Measurements from ENCODE around the gene SLC35A5.

SLC35A5 gene

DNA sequence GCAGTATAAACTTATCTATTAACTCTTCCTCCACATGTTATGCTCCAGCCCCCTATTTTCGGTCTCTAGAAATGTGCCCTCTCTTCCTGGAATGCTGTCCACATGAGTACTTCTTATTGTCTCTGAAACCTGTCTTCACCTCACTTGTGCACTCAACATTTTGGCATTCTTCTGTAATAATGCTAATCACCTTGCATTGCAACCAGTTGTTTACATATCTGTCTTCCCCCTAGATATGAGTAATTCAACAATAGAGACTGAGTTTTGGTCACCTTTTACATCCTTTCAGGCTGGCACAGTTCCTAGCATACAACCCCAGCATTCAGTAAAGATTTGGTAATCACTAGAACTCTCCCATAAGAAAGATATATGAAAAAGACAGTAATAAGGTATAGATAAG, 61.9 kb downstream of the SLC35A5 start:
- no peak for DNase-seq (ENCODE audit: low read depth in 2 of 2)

DNA sequence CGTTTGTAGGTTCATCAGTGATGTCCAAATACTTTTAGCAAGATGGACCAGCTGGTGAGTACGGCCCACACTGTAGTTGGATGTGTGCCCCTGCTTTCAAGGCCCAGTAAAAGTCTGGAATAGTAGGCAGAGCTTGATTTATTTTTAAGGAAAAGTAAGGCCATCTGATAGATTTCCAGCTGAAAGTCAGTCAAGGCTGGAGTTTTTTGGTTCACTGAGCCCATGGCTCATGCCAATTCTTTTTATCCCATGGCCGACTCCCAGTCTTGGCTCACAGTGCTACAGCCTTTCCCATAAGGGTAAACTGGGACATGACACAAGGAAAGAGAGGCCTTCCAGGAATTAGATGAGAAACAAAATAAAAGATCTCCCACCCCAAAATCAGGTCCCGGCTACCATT, 65.6 kb downstream of the SLC35A5 start:
- DNase-seq (ENCODE audit: low read depth in 2 of 2): no peak

DNA sequence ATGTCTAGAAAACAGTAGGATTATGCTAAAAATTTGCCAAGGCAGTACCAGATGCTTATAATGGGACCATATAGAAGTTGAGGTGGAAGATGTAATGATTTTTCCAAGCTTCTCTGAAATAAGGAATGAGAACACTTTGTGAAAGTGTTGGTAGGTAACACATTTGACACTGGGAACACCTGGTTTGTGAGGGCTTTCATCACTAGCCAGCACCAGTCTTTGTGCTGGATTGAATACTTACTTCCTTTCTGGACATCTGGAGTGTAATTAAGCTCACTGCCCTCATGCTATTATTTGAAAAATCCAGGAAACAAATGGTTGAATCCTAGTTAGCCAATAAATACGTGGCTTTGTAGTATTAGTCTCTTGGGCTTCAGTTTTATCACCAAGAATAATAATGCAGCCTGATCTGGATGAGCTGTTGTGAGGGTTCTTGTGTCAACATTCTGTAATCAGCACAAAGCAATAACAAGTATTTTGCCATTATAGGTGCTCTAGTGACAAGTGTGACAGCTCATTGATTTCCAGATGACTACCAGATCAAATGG, 66.1 kb downstream of the SLC35A5 start:
- no peak for DNase-seq (ENCODE audit: low read depth in 2 of 2)

DNA sequence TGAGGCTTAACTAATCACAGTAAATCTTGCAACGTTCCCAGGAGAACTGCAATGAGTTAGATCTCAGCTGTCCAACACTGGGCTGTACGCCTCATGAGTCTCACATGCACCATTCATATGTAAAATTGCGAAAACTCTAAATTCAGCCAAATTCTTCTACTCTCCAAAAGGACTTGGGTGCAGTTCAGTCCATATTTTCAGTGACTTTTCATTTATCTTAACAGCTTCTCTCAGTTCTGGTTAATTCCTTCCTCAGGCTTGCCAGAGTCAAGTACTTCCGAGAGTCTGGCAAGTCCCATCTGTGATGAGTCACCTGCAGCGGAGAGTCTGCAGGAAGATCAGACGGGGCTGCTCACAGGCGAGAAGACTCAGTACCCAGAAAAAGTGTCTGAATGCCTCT, 67.6 kb downstream of the SLC35A5 start:
- DNase-seq (ENCODE audit: low read depth in 2 of 2): peak; percentile 79 to 81

DNA sequence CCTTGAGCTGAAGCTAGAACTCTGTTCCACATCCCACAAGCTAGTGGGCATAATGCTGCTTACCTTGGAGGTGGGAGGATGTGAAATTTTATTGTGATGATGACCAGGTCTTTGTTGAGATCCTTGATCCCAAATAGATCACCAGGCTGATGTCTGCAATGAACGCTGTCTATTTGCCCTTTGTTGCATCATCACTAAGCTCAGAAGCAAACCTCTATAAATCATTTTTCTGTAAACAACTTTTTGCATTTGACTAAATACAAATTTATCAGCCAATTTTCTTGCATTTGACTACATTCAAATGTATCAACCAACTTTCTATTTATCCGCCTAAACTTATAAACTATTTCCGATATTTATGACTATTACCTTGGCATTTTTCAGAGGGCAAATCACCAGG, 69.4 kb downstream of the SLC35A5 start:
- DNase-seq (ENCODE audit: low read depth in 2 of 2): no peak

DNA sequence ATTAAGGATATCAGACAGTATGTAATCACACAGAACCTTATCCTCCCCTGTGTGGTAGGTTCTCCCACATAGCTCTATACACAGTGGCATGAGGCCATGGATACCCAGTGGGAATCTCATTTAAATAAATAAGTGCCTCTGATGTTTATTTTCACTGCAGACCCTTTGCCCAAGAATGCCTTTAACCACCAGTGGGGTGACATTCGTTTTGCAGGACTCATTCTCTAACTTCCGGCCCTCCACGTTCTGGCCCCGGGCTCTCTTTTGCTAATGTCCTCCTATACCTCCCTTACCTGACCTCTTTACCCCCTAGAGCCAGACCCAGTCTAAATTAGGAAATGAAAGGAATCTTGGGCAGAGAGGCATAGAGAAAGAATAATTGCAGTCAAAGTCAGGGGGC, 70.8 kb downstream of the SLC35A5 start:
- DNase-seq (ENCODE audit: low read depth in 2 of 2): no peak

DNA sequence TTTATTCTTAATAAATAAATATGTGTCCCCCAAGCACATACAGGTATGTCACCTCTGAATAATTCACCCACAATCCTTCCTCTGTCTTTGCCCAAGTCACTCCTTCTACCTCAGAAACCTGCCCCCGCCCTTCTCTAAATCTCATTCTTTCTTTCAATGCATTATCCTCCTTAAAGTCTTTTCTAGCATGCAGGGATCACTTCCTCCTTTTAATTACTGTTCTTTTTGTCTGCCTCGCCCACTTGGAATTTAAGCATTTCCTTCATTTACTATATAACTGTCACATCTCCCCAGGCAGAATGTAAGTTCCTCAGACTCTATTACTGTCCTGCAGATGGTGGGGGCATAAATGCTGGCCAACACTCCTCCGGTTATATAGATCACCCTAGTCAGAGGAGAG, 71.3 kb downstream of the SLC35A5 start:
- DNase-seq (ENCODE audit: low read depth in 2 of 2): no peak

DNA sequence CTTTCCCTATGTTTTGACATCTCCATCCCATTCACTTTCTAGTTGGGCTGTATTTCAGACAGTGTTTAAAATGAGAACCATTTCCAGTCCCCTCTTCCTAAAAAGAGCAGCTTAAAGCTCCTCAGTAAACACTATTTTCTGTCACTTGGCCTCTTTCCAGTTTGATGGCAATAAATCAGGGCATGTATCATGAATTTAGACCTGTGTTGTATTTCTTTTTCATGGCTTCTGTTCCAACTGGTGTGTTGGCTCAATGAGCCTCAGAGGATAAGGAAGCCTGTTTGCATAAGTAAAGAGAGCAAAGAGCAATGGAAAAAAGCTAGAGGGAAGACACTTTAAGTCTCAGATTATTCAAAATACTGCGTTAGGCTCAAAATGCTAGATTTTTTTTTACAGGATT, 71.9 kb downstream of the SLC35A5 start:
- DNase-seq (ENCODE audit: low read depth in 2 of 2): no peak

DNA sequence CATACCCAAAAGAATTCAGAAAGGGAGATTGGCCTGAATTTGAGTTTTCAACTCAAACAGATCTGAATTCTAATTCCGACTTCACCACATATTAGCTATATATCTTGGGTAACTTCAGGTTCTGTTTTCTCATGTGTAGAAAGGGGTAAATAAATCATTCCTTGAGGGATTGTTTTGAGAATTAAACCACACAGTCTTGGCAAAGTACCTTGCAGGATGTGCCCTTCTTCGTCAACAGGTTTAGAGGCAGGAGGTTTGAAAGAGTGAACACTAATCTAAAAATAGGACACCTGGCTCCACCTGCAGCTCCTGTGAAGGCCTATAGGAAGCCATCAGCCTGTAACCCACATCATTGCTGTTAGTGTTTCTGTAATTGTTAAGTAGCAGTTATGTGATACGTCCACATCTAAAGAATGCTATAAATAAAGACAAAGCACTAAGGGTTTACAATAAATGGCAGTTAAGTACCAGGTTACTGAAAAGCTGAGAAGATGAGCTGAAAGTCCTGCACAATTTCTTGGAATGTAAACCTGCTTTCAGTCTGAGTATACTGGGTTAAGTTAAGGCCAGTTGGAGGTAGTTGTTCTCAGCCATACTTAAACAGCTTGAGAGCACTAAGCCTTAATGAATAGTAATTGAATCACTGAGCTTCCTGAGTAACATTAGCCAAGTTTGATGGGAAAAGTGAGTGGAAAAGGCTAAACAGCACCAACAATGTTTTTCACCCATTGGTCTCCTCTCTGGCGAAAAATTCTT, 73.1 kb downstream of the SLC35A5 start:
- DNase-seq (ENCODE audit: low read depth in 2 of 2): no peak
